GM12878 (cell line): Measurements from ENCODE around the gene RAB30. TPM values are rescaled to one million over a fixed set of nuclear protein-coding genes. Genes with fewer than 3 reads are reported as not detected.

ENCODE experiments used
- ATAC-seq: fragments of 200-7000 bp; cut with Tn5 transposase; 3 replicates; pipeline ENCODE4 v1.9.1; 2020; ENCODE audit warnings: mild to moderate bottlenecking, moderate library complexity
- BruUV-seq: library from RNA; stranded (reverse); fragments of 400-500 nt; replicated peaks from 2 replicates; lab custom pipeline; 2021; lab: Mats Ljungman, UMichigan
- CTCF ChIA-PET: fragments of 300-600 bp; sonication (Branson Sonifier 250); formaldehyde crosslinking; extraction: SDS; loops from one replicate; lab custom pipeline; 2021; ENCODE audit warnings: inconsistent platforms; lab: Yijun Ruan, JAX
- POLR2A ChIA-PET: fragments of 350-600 bp; formaldehyde crosslinking; extraction: SDS; loops from one replicate; lab custom pipeline; 2021; ENCODE audit warnings: inconsistent platforms; lab: Charles Lee
- RAD21 ChIA-PET: fragments of 300-600 bp; sonication (Branson Sonifier 250); formaldehyde crosslinking; loops from one replicate; lab custom pipeline; 2023; ENCODE audit warnings: antibody characterized with exemption; ENCODE audit not compliant: unreplicated experiment; lab: Charles Lee
- SMC1A ChIA-PET: fragments of 300-600 bp; sonication (Branson Sonifier 250); formaldehyde crosslinking; loops from one replicate; lab custom pipeline; 2023; ENCODE audit not compliant: unreplicated experiment, uncharacterized antibody; lab: Charles Lee
- DNase-seq: peaks from one replicate; pipeline ENCODE4 v3.0.0-alpha.2; 2011; ENCODE audit warnings: low read depth, low spot score
- FAIRE-seq: peaks from 3 replicates; lab custom pipeline; 2011; peaks lifted over from hg19 to GRCh38; lab: Jason Lieb, UNC
- H2AFZ ChIP-seq: 2 replicates; pipeline ENCODE4 v1.6.0; 2011; ENCODE audit warnings: low read depth, low read length, control low read depth; ENCODE audit not compliant: control insufficient read depth
- H3K27ac ChIP-seq: 2 replicates; pipeline ENCODE4 v1.5.1; 2011; ENCODE audit warnings: control low read depth; ENCODE audit not compliant: control insufficient read depth, insufficient read depth
- H3K27me3 ChIP-seq, 2 experiments: replicated peaks in 1 of 2; 2 replicates each; pipeline versions ENCODE4 v1.6.0 to v1.6.1; 2011; ENCODE audit warnings: low read length in 1 of 2; ENCODE audit not compliant: control insufficient read depth in 2 of 2, insufficient read depth in 2 of 2
- H3K36me3 ChIP-seq, 2 experiments: 2 replicates each; pipeline ENCODE4 v1.5.1; 2011; ENCODE audit warnings: low read length in 1 of 2; ENCODE audit not compliant: control insufficient read depth in 2 of 2, insufficient read depth in 2 of 2
- H3K4me1 ChIP-seq: 2 replicates; pipeline ENCODE4 v1.6.1; 2011; ENCODE audit warnings: mild to moderate bottlenecking, low read length, moderate library complexity, mixed read lengths; ENCODE audit not compliant: control insufficient read depth, insufficient read depth
- H3K4me2 ChIP-seq: 2 replicates; pipeline ENCODE4 v1.6.0; 2011; ENCODE audit warnings: control low read depth; ENCODE audit not compliant: control insufficient read depth, insufficient read depth
- H3K4me3 ChIP-seq: fragments of 200-600 bp; sonication (generic); 2 replicates; pipeline ENCODE4 v1.5.1; 2016
- H3K79me2 ChIP-seq: 2 replicates; pipeline ENCODE4 v1.6.0; 2011; ENCODE audit warnings: low read length; ENCODE audit not compliant: control insufficient read depth, insufficient read depth
- H3K9ac ChIP-seq: 2 replicates; pipeline ENCODE4 v1.8.0; 2011; ENCODE audit warnings: low read length, control low read depth, mixed read lengths; ENCODE audit not compliant: control insufficient read depth, insufficient read depth
- H3K9me3 ChIP-seq: replicated peaks from 3 replicates; pipeline ENCODE4 v1.5.1; 2011; ENCODE audit warnings: mild to moderate bottlenecking, low read length; ENCODE audit not compliant: control insufficient read depth, insufficient read depth
- H4K20me1 ChIP-seq: 2 replicates; pipeline ENCODE4 v1.6.0; 2011; ENCODE audit not compliant: control insufficient read depth, insufficient read depth
- ATF2 ChIP-seq: IDR thresholded peaks from 2 replicates; pipeline ENCODE4 v1.6.1; 2012; ENCODE audit warnings: low read length, inconsistent platforms
- CREB1 ChIP-seq: IDR thresholded peaks from 2 replicates; pipeline ENCODE4 v1.6.1; 2012; ENCODE audit warnings: low read depth, mild to moderate bottlenecking, inconsistent platforms
- EP300 ChIP-seq, 2 experiments: fragments of 150-350 bp in 1 of 2; IDR thresholded peaks; 2 replicates each; pipeline ENCODE4 v1.6.1; 2011 to 2012; ENCODE audit warnings: low read depth in 2 of 2, low read length in 2 of 2, borderline replicate concordance in 1 of 2, improper control_type of control experiment in 1 of 2, inconsistent platforms in 1 of 2; ENCODE audit not compliant: control insufficient read depth in 1 of 2
- ETV6 ChIP-seq, 2 experiments: fragments of 450-650 bp in 1 of 2; IDR thresholded peaks in 1 of 2; conservative IDR thresholded peaks in 1 of 2; 2 replicates each; pipeline ENCODE4 v1.6.1; 2014; ENCODE audit warnings: antibody characterized with exemption in 1 of 2, borderline replicate concordance in 1 of 2, low read depth in 1 of 2, mild to moderate bottlenecking in 1 of 2, moderate library complexity in 1 of 2
- SPI1 ChIP-seq: IDR thresholded peaks from 2 replicates; pipeline ENCODE4 v1.6.1; 2011; ENCODE audit warnings: low read depth, mild to moderate bottlenecking, low read length, moderate library complexity, borderline replicate concordance; ENCODE audit not compliant: insufficient read depth
- WGBS: methylation state at CpG from one replicate; pipeline ENCODE4 v1.1.6; 2016; ENCODE audit warnings: low lambda C conversion rate; ENCODE audit not compliant: insufficient replicate concordance, insufficient coverage; ENCODE audit errors: missing lambda C conversion rate; 5-methylcytosine and 5-hydroxymethylcytosine counted together
- in situ Hi-C: fragments of 300-500 bp; cut with MboI; formaldehyde crosslinking; loops from 9 replicates; pipeline ENCODE4 v1.14.3; 2018; ENCODE audit warnings: mixed read lengths
- intact Hi-C: fragments of 100-400 bp; cut with micrococcal nuclease; formaldehyde crosslinking; loops from one replicate; pipeline ENCODE4 v1.14.2; 2022; ENCODE audit not compliant: unreplicated experiment
- polyA plus RNA-seq, 11 experiments: library from polyadenylated mRNA; depleted of rRNA in 4 of 11; unstranded in 6 of 11; stranded (reverse) in 5 of 11; fragments of >200 nt; fragmentation: Nextera tagmentation in 4 of 11; fragmentation: Illumina TruSeq in 1 of 11; extraction: Ambion mirVana in 4 of 11; extraction: Trizol in 1 of 11; gene quantifications; 1 replicate in 1 of 11; 2 replicates in 10 of 11; pipeline versions ENCODE4 v1.2.1 to v1.2.3, GENCODE V29; 2011 to 2016; ENCODE audit warnings: inconsistent platforms in 2 of 11, missing spikeins in 2 of 11, low read depth in 1 of 11
- total RNA-seq, 4 experiments: library from RNA; depleted of rRNA in 3 of 4; stranded (reverse); fragments of >200 nt in 3 of 4; fragmentation: Illumina TruSeq in 1 of 4; extraction: Trizol in 1 of 4; gene quantifications; 2 replicates each; pipeline versions ENCODE4 v1.2.1 to v1.2.3, GENCODE V29; 2013 to 2021

RAB30 gene
- total and polyA plus RNA-seq, 10 of the 15 experiments (the other 5 are each of a cell fraction or from before 2014, with no cell fraction given): 9.8 to 26.7 (median 19.2) TPM

- H2AFZ ChIP-seq: no peak overlapping the region
- peak overlapping the region; percentile 97 for H3K4me3 ChIP-seq
- WGBS: 0% methylated on average over 1 of the region's 1 CpG
- peak overlapping the region; percentile 70 for H3K4me2 ChIP-seq
- ChIA-PET CTCF (interaction anchor here (1.0 to 2.0 kb wide), 8 partner anchors 16 to 205 kb away, joined by 3 to 16 read pairs (median 4); no protein-coding TSS in a partner anchor), SMC1A (interaction anchor here (0.9 to 6.3 kb wide), 19 partner anchors 9 to 211 kb away, joined by 3 to 48 read pairs (median 5); partner anchors contain the start of gene PCF11), RAD21 (interaction anchor here (0.7 to 8.3 kb wide), 14 partner anchors 9 to 163 kb away, joined by 3 to 73 read pairs (median 6); partner anchors contain the start of gene PCF11), POLR2A (interaction anchor here (1.0 to 2.0 kb wide), 6 partner anchors 8 to 173 kb away, joined by 3 to 11 read pairs (median 6); partner anchors contain the start of genes DDIAS, PCF11 and PRCP)
- H3K27ac ChIP-seq: peak overlapping the region; percentile 92
- in situ Hi-C loops (loop anchor here (5.0 to 10.0 kb wide), 2 partner anchors 84 to 168 kb away; partner anchors contain the start of genes DDIAS, PCF11 and PRCP), intact Hi-C loops (loop anchor here (2.0 kb wide), 1 partner anchor 84 kb away; the partner anchor contains the start of gene PCF11)
- H3K9me3 ChIP-seq: no peaks in the 10 kb centered on the region
- ATAC-seq: peak; percentile 0; the same call in 1 of the 3 replicates
- no peak for FAIRE-seq
- peaks cover 10% of the 10 kb centered on the region for H3K4me1 ChIP-seq
- H3K9ac ChIP-seq: peak overlapping the region; percentile 98
- peaks cover 0 to 8% of the 10 kb centered on the region in 2 experiments; a peak in 2 of 4 replicates for H3K36me3 ChIP-seq
- peaks cover 66% of the 10 kb centered on the region for H3K79me2 ChIP-seq
- no peaks in the 10 kb centered on the region for H4K20me1 ChIP-seq
- DNase-seq: no peak
- H3K27me3 ChIP-seq: no peaks in the 10 kb centered on the region
- BruUV-seq: no TSS peak
- TF ChIP-seq ATF2: 0 out of 2 replicates have a peak, but pooled peaks have one; percentile 16
- TF ChIP-seq SPI1: peak; percentile 63; the same call in 1 of the 2 replicates
- TF ChIP-seq EP300 (IDR thresholded peaks at IDR 0.05; ENCODE audit: borderline replicate concordance in 1 of 2, control insufficient read depth in 1 of 2, low read depth in 2 of 2, low read length in 2 of 2): no peak
- TF ChIP-seq CREB1: 0 out of 2 replicates have a peak, but pooled peaks have one; percentile 10
- TF ChIP-seq ETV6 (conservative IDR thresholded peaks at IDR 0.05 in 1 of 2, IDR thresholded peaks at IDR 0.05 in 1 of 2; ENCODE audit: borderline replicate concordance in 1 of 2, low read depth in 1 of 2): no peak
These were observed 1.6 kb upstream of the RAB30 start for GRCh38 chr11:83073258-83073657.
